T-cell (primary cell): ENCODE data around the gene PPP2R5C. TPM values are rescaled to one million over a fixed set of nuclear protein-coding genes. Genes with fewer than 3 reads are reported as not detected.
A peak's percentile ranks its signal among the peaks of the same experiment; 100 is the strongest.

Experiments used
- ATAC-seq, 4 experiments: fragments of 200-7000 bp in 3 of 4; fragments of 150-1000 bp in 1 of 4; cut with Tn5 transposase; replicated peaks in 1 of 4; 1 replicate in 3 of 4; 2 replicates in 1 of 4; pipeline ENCODE4 v1.10.0; 2021; ENCODE audit warnings: moderate library complexity in 3 of 4, mild to moderate bottlenecking in 2 of 4, moderate number of reproducible peaks in 1 of 4
- CTCF ChIA-PET, 2 donors: fragments of 300-600 bp; sonication (Branson Sonifier 250); formaldehyde crosslinking; loops; one replicate each; lab custom pipeline; 2022; ENCODE audit warnings: antibody characterized with exemption in 2 of 2; lab: Charles Lee
- POLR2A ChIA-PET, 2 donors: fragments of 300-600 bp; sonication (Branson Sonifier 250); formaldehyde crosslinking; loops; one replicate each; lab custom pipeline; 2022; ENCODE audit warnings: antibody characterized with exemption in 2 of 2; lab: Charles Lee
- DNase-seq, 35 experiments: peaks; one replicate each; pipeline versions ENCODE4 v3.0.0 to v3.0.0-alpha.2; 2013 to 2023
- H3K27ac ChIP-seq: one replicate; pipeline ENCODE4 v1.5.1; 2013; ENCODE audit warnings: low read length
- H3K27me3 ChIP-seq, 2 experiments: replicated peaks in 1 of 2; 1 replicate in 1 of 2; 2 replicates in 1 of 2; pipeline versions ENCODE4 v1.6.1 to v1.7.0; 2013; ENCODE audit warnings: low read length in 1 of 2, mixed read lengths in 1 of 2; ENCODE audit not compliant: control insufficient read depth in 2 of 2, insufficient read depth in 2 of 2; ENCODE audit errors: extremely low read depth in 1 of 2
- H3K36me3 ChIP-seq, 2 donors: 1 replicate in 1 of 2; 2 replicates in 1 of 2; pipeline versions ENCODE4 v1.6.1 to v1.7.0; 2013; ENCODE audit warnings: low read length in 1 of 2; ENCODE audit not compliant: control insufficient read depth in 2 of 2, insufficient read depth in 1 of 2; ENCODE audit errors: extremely low read depth in 1 of 2
- H3K4me1 ChIP-seq, 2 experiments: 1 replicate in 1 of 2; 2 replicates in 1 of 2; pipeline versions ENCODE4 v1.6.1 to v1.7.0; 2013; ENCODE audit warnings: low read length in 2 of 2, mixed read lengths in 1 of 2; ENCODE audit not compliant: insufficient read depth in 2 of 2, control insufficient read depth in 1 of 2; ENCODE audit errors: extremely low read depth in 1 of 2
- H3K4me3 ChIP-seq, 2 donors: 1 replicate in 1 of 2; 2 replicates in 1 of 2; pipeline versions ENCODE4 v1.5.1 to v1.7.0; 2013; ENCODE audit warnings: mild to moderate bottlenecking in 2 of 2, low read length in 1 of 2, moderate library complexity in 1 of 2; ENCODE audit not compliant: control insufficient read depth in 1 of 2; ENCODE audit errors: extremely low read depth in 1 of 2
- H3K9me3 ChIP-seq: 2 replicates; pipeline ENCODE4 v1.7.0; 2013
- H3K27ac Mint-ChIP-seq, 2 donors: one replicate each; pipeline ENCODE4 v1.8.0; 2020 to 2021; ENCODE audit warnings: mild to moderate bottlenecking in 2 of 2, mixed read lengths in 2 of 2
- H3K27me3 Mint-ChIP-seq, 2 donors: one replicate each; pipeline ENCODE4 v1.8.0; 2021 to 2022; ENCODE audit warnings: mixed read lengths in 2 of 2
- H3K36me3 Mint-ChIP-seq: one replicate; pipeline ENCODE4 v1.8.0; 2021; ENCODE audit warnings: mixed read lengths
- H3K4me1 Mint-ChIP-seq, 3 donors: one replicate each; pipeline ENCODE4 v1.8.0; 2020 to 2022; ENCODE audit warnings: mixed read lengths in 3 of 3, mild to moderate bottlenecking in 1 of 3
- H3K4me3 Mint-ChIP-seq, 3 donors: one replicate each; pipeline ENCODE4 v1.8.0; 2020 to 2022; ENCODE audit warnings: mild to moderate bottlenecking in 3 of 3, mixed read lengths in 3 of 3, moderate library complexity in 3 of 3
- H3K9me3 Mint-ChIP-seq, 3 donors: one replicate each; pipeline ENCODE4 v1.8.0; 2020 to 2022; ENCODE audit warnings: mixed read lengths in 3 of 3
- WGBS: methylation state at CpG from one replicate; pipeline ENCODE4 v1.1.5; 2013; ENCODE audit warnings: missing lambda C conversion rate; ENCODE audit not compliant: insufficient coverage; 5-methylcytosine and 5-hydroxymethylcytosine counted together
- total RNA-seq, 35 experiments: library from RNA in 6 of 35; stranded (reverse) in 6 of 35; fragments of 120-200 nt in 1 of 35; gene quantifications; one replicate each; pipeline versions ENCODE4 v1.2.1 to v1.2.4 and lab custom pipeline; 2013 to 2026

The PPP2R5C gene
- total RNA-seq, 5 donors from 2014 or later (not counting 1 experiment from before 2014, with no cell fraction given) = 435 to 627 (median 489) TPM

- Mint-ChIP-seq H3K27me3 (no peaks in the 10 kb centered on the region), H3K27ac (peak overlapping the region; percentile 98 to 100), H3K36me3 (peaks cover 27% of the 10 kb centered on the region), H3K4me1 (peaks cover 49 to 59% (median 52%) of the 10 kb centered on the region in 3 donors), H3K4me3 (peak overlapping the region; percentile 92 to 94 (median 94)), H3K9me3 (no peaks in the 10 kb centered on the region)
- WGBS = 2% methylated on average over 15 of the region's 23 CpGs
- Histone ChIP-seq H3K9me3 (no peaks in the 10 kb centered on the region), H3K4me1 (peaks cover 32 to 41% of the 10 kb centered on the region in 2 experiments), H3K4me3 (peak overlapping the region; percentile 69 to 74), H3K36me3 (peaks cover 0 to 11% of the 10 kb centered on the region in 2 donors), H3K27me3 (no peaks in the 10 kb centered on the region), H3K27ac (peak overlapping the region; percentile 97)
- POLR2A ChIA-PET = interaction anchor here (0.6 to 9.1 kb wide), 36 partner anchors 10 to 495 kb away, joined by 3 to 277 read pairs (median 5); partner anchors contain the start of gene MOK (in 1 of the 2)
- CTCF ChIA-PET = interaction anchor here (0.6 to 3.1 kb wide), 21 partner anchors 9 to 153 kb away, joined by 3 to 37 read pairs (median 5); no protein-coding TSS in a partner anchor
- ATAC-seq (peak; percentile 88 to 89 (median 88)), DNase-seq (peak; percentile 61 to 96 (median 90))
Observed at GRCh38 chr14:101809671-101810514, 48.4 kb downstream of the PPP2R5C start.

- peaks cover 44 to 49% of the 10 kb centered on the region in 2 experiments for H3K4me1 ChIP-seq
- Mint-ChIP-seq H3K27me3 (no peaks in the 10 kb centered on the region), H3K9me3 (no peaks in the 10 kb centered on the region), H3K4me3 (peak overlapping the region; percentile 92 to 94 (median 94)), H3K36me3 (peaks cover 34% of the 10 kb centered on the region), H3K27ac (peak overlapping the region; percentile 98 to 100), H3K4me1 (peaks cover 60 to 70% (median 64%) of the 10 kb centered on the region in 3 donors)
- H3K36me3 ChIP-seq = peaks cover 0 to 15% of the 10 kb centered on the region in 2 donors
- H3K27ac ChIP-seq = peak overlapping the region; percentile 97
- POLR2A ChIA-PET = interaction anchor here (0.5 to 9.1 kb wide), 12 partner anchors 9 to 590 kb away, joined by 3 to 277 read pairs (median 9); no protein-coding TSS in a partner anchor
- DNase-seq = peak in 3 of 35 experiments; percentile 16 to 32 (median 22)
- no peaks in the 10 kb centered on the region for H3K27me3 ChIP-seq
- WGBS = 20% methylated on average over 1 of the region's 5 CpGs
- H3K4me3 ChIP-seq = peak overlapping the region; percentile 69 to 74
- no peak for ATAC-seq
- H3K9me3 ChIP-seq = no peaks in the 10 kb centered on the region
- CTCF ChIA-PET = interaction anchor here in 1 of 2 donors (0.9 to 2.9 kb wide), 4 partner anchors 8 to 25 kb away, joined by 3 to 37 read pairs (median 16); no protein-coding TSS in a partner anchor
Observed at GRCh38 chr14:101810897-101811621, 49.5 kb downstream of the PPP2R5C start.

- peaks cover 53 to 55% of the 10 kb centered on the region in 2 experiments for H3K4me1 ChIP-seq
- peak overlapping the region; percentile 39 to 69 for H3K4me3 ChIP-seq
- H3K36me3 ChIP-seq = peaks cover 0 to 19% of the 10 kb centered on the region in 2 donors
- H3K27me3 ChIP-seq = no peaks in the 10 kb centered on the region
- DNase-seq (peak in 7 of 35 experiments; percentile 15 to 45 (median 36)), ATAC-seq (no peak)
- peak overlapping the region; percentile 97 for H3K27ac ChIP-seq
- no peaks in the 10 kb centered on the region for H3K9me3 Mint-ChIP-seq
- no peaks in the 10 kb centered on the region for H3K9me3 ChIP-seq
- H3K4me3 Mint-ChIP-seq = peak overlapping the region; percentile 92 to 94 (median 94)
- H3K36me3 Mint-ChIP-seq = peaks cover 40% of the 10 kb centered on the region
- POLR2A ChIA-PET = interaction anchor here (0.6 to 9.1 kb wide), 4 partner anchors 8 to 106 kb away, joined by 7 to 277 read pairs (median 81); no protein-coding TSS in a partner anchor
- 53% methylated on average over 6 of the region's 11 CpGs for WGBS
- CTCF ChIA-PET = interaction anchor here (0.5 to 2.0 kb wide), 3 partner anchors 9 to 20 kb away, joined by 3 to 4 read pairs (median 3); no protein-coding TSS in a partner anchor
- no peaks in the 10 kb centered on the region for H3K27me3 Mint-ChIP-seq
- H3K4me1 Mint-ChIP-seq = peaks cover 68 to 78% (median 72%) of the 10 kb centered on the region in 3 donors
- H3K27ac Mint-ChIP-seq = peak overlapping the region; percentile 98 to 100
Observed at GRCh38 chr14:101812071-101812470, 50.6 kb downstream of the PPP2R5C start.

- H3K9me3 Mint-ChIP-seq = no peaks in the 10 kb centered on the region
- H3K27me3 Mint-ChIP-seq = no peaks in the 10 kb centered on the region
- ATAC-seq (no peak), DNase-seq (no peak)
- WGBS = 70% methylated on average over 7 of the region's 7 CpGs
- H3K4me1 ChIP-seq = peaks cover 63 to 65% of the 10 kb centered on the region in 2 experiments
- no peaks in the 10 kb centered on the region for H3K27me3 ChIP-seq
- ChIA-PET POLR2A (interaction anchor here (0.6 to 9.1 kb wide), 15 partner anchors 8 to 92 kb away, joined by 3 to 277 read pairs (median 4); no protein-coding TSS in a partner anchor), CTCF (interaction anchor here in 1 of 2 donors (0.7 to 1.7 kb wide), 3 partner anchors 9 to 42 kb away, joined by 3 to 8 read pairs (median 6); no protein-coding TSS in a partner anchor)
- H3K4me1 Mint-ChIP-seq = peaks cover 75 to 79% (median 76%) of the 10 kb centered on the region in 3 donors
- H3K36me3 ChIP-seq = peaks cover 0 to 19% of the 10 kb centered on the region in 2 donors
- peak overlapping the region in 1 of 2 donors; percentile 69 for H3K4me3 ChIP-seq
- H3K36me3 Mint-ChIP-seq = peaks cover 44% of the 10 kb centered on the region
- H3K4me3 Mint-ChIP-seq = peak overlapping the region; percentile 81 to 94 (median 94)
- no peaks in the 10 kb centered on the region for H3K9me3 ChIP-seq
- H3K27ac Mint-ChIP-seq = peak overlapping the region; percentile 98 to 100
- H3K27ac ChIP-seq = peak overlapping the region; percentile 97
Observed at GRCh38 chr14:101813171-101813759, 51.8 kb downstream of the PPP2R5C start.

- H3K4me3 Mint-ChIP-seq = peak overlapping the region; percentile 81 to 94 (median 94)
- Histone ChIP-seq H3K4me3 (peak overlapping the region in 1 of 2 donors; percentile 69), H3K36me3 (peaks cover 0 to 19% of the 10 kb centered on the region in 2 donors), H3K27me3 (no peaks in the 10 kb centered on the region), H3K9me3 (no peaks in the 10 kb centered on the region), H3K27ac (peak overlapping the region; percentile 97), H3K4me1 (peaks cover 65 to 68% of the 10 kb centered on the region in 2 experiments)
- ChIA-PET POLR2A (interaction anchor here (0.5 to 9.1 kb wide), 15 partner anchors 8 to 92 kb away, joined by 3 to 277 read pairs (median 6); no protein-coding TSS in a partner anchor), CTCF (interaction anchor here in 1 of 2 donors (1.5 to 1.7 kb wide), 2 partner anchors 10 to 42 kb away, joined by 6 to 8 read pairs; no protein-coding TSS in a partner anchor)
- no CpG with 5 or more reads among the region's 1 CpG for WGBS
- no peaks in the 10 kb centered on the region for H3K27me3 Mint-ChIP-seq
- H3K27ac Mint-ChIP-seq = peak overlapping the region; percentile 98 to 100
- peaks cover 46% of the 10 kb centered on the region for H3K36me3 Mint-ChIP-seq
- no peak for DNase-seq
- no peaks in the 10 kb centered on the region for H3K9me3 Mint-ChIP-seq
- ATAC-seq = no peak
- peaks cover 77 to 82% (median 81%) of the 10 kb centered on the region in 3 donors for H3K4me1 Mint-ChIP-seq
Observed at GRCh38 chr14:101813833-101814232, 52.3 kb downstream of the PPP2R5C start.
